T-cell (primary cell): ENCODE results near the gene OARD1. TPM values are rescaled to one million over a fixed set of nuclear protein-coding genes. Genes with fewer than 3 reads are reported as not detected.
"Not testable (repeated sequence)": the region's sequence is repeated elsewhere in the genome, so short reads cannot be mapped to it uniquely, and the experiment has no call there.

Source experiments
- ATAC-seq, 4 experiments: fragments of 200-7000 bp in 3 of 4; fragments of 150-1000 bp in 1 of 4; cut with Tn5 transposase; replicated peaks in 1 of 4; 1 replicate in 3 of 4; 2 replicates in 1 of 4; pipeline ENCODE4 v1.10.0; 2021; ENCODE audit warnings: moderate library complexity in 3 of 4, mild to moderate bottlenecking in 2 of 4, moderate number of reproducible peaks in 1 of 4
- CTCF ChIA-PET, 2 donors: fragments of 300-600 bp; sonication (Branson Sonifier 250); formaldehyde crosslinking; loops; one replicate each; lab custom pipeline; 2022; ENCODE audit warnings: antibody characterized with exemption in 2 of 2; lab: Charles Lee
- POLR2A ChIA-PET, 2 donors: fragments of 300-600 bp; sonication (Branson Sonifier 250); formaldehyde crosslinking; loops; one replicate each; lab custom pipeline; 2022; ENCODE audit warnings: antibody characterized with exemption in 2 of 2; lab: Charles Lee
- DNase-seq, 35 experiments: peaks; one replicate each; pipeline versions ENCODE4 v3.0.0 to v3.0.0-alpha.2; 2013 to 2023
- H3K27ac ChIP-seq: one replicate; pipeline ENCODE4 v1.5.1; 2013; ENCODE audit warnings: low read length
- H3K27me3 ChIP-seq, 2 experiments: replicated peaks in 1 of 2; 1 replicate in 1 of 2; 2 replicates in 1 of 2; pipeline versions ENCODE4 v1.6.1 to v1.7.0; 2013; ENCODE audit warnings: low read length in 1 of 2, mixed read lengths in 1 of 2; ENCODE audit not compliant: control insufficient read depth in 2 of 2, insufficient read depth in 2 of 2; ENCODE audit errors: extremely low read depth in 1 of 2
- H3K36me3 ChIP-seq, 2 donors: 1 replicate in 1 of 2; 2 replicates in 1 of 2; pipeline versions ENCODE4 v1.6.1 to v1.7.0; 2013; ENCODE audit warnings: low read length in 1 of 2; ENCODE audit not compliant: control insufficient read depth in 2 of 2, insufficient read depth in 1 of 2; ENCODE audit errors: extremely low read depth in 1 of 2
- H3K4me1 ChIP-seq, 2 experiments: 1 replicate in 1 of 2; 2 replicates in 1 of 2; pipeline versions ENCODE4 v1.6.1 to v1.7.0; 2013; ENCODE audit warnings: low read length in 2 of 2, mixed read lengths in 1 of 2; ENCODE audit not compliant: insufficient read depth in 2 of 2, control insufficient read depth in 1 of 2; ENCODE audit errors: extremely low read depth in 1 of 2
- H3K4me3 ChIP-seq, 2 donors: 1 replicate in 1 of 2; 2 replicates in 1 of 2; pipeline versions ENCODE4 v1.5.1 to v1.7.0; 2013; ENCODE audit warnings: mild to moderate bottlenecking in 2 of 2, low read length in 1 of 2, moderate library complexity in 1 of 2; ENCODE audit not compliant: control insufficient read depth in 1 of 2; ENCODE audit errors: extremely low read depth in 1 of 2
- H3K9me3 ChIP-seq: 2 replicates; pipeline ENCODE4 v1.7.0; 2013
- H3K27ac Mint-ChIP-seq, 2 donors: one replicate each; pipeline ENCODE4 v1.8.0; 2020 to 2021; ENCODE audit warnings: mild to moderate bottlenecking in 2 of 2, mixed read lengths in 2 of 2
- H3K27me3 Mint-ChIP-seq, 2 donors: one replicate each; pipeline ENCODE4 v1.8.0; 2021 to 2022; ENCODE audit warnings: mixed read lengths in 2 of 2
- H3K36me3 Mint-ChIP-seq: one replicate; pipeline ENCODE4 v1.8.0; 2021; ENCODE audit warnings: mixed read lengths
- H3K4me1 Mint-ChIP-seq, 3 donors: one replicate each; pipeline ENCODE4 v1.8.0; 2020 to 2022; ENCODE audit warnings: mixed read lengths in 3 of 3, mild to moderate bottlenecking in 1 of 3
- H3K4me3 Mint-ChIP-seq, 3 donors: one replicate each; pipeline ENCODE4 v1.8.0; 2020 to 2022; ENCODE audit warnings: mild to moderate bottlenecking in 3 of 3, mixed read lengths in 3 of 3, moderate library complexity in 3 of 3
- H3K9me3 Mint-ChIP-seq, 3 donors: one replicate each; pipeline ENCODE4 v1.8.0; 2020 to 2022; ENCODE audit warnings: mixed read lengths in 3 of 3
- WGBS: methylation state at CpG from one replicate; pipeline ENCODE4 v1.1.5; 2013; ENCODE audit warnings: missing lambda C conversion rate; ENCODE audit not compliant: insufficient coverage; 5-methylcytosine and 5-hydroxymethylcytosine counted together
- total RNA-seq, 35 experiments: library from RNA in 6 of 35; stranded (reverse) in 6 of 35; fragments of 120-200 nt in 1 of 35; gene quantifications; one replicate each; pipeline versions ENCODE4 v1.2.1 to v1.2.4 and lab custom pipeline; 2013 to 2026

The OARD1 gene
- total RNA-seq, 5 donors from 2014 or later (not counting 1 experiment from before 2014, with no cell fraction given): 33.1 to 43.2 (median 39.4) TPM

DNA sequence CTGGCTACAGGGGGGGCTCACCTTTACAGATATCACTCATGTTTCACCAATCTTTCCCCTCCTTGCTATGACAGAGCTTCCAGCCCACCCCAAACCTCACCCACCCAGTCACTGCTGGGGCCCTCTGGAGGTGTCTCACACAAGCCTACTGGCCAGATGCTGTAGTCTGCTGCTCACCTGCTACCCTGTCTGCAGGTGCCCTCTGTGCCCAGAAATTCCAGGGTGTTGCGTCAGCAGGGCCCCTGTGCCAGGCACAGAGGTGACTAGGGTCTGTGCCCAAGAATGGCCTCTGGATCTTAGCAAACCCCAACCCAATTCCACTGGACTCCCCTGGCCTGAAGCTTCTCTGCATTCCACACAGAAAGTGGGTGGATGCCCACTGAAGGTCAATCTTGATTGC lies 54.5 kb downstream of the OARD1 start:
- 67% methylated on average over 1 of the region's 1 CpG for WGBS
- CTCF ChIA-PET: no interaction called here
- Histone ChIP-seq H3K27ac (no peak overlapping the region), H3K4me3 (no peak overlapping the region), H3K9me3 (no peaks in the 10 kb centered on the region), H3K4me1 (no peaks in the 10 kb centered on the region), H3K27me3 (peaks cover 0 to 4% of the 10 kb centered on the region in 2 experiments), H3K36me3 (peaks cover 0 to 7% of the 10 kb centered on the region in 2 donors)
- no peaks in the 10 kb centered on the region for H3K4me1 Mint-ChIP-seq
- H3K4me3 Mint-ChIP-seq: no peak overlapping the region
- POLR2A ChIA-PET: no interaction called here
- no peaks in the 10 kb centered on the region for H3K9me3 Mint-ChIP-seq
- ATAC-seq: no peak
- H3K36me3 Mint-ChIP-seq: peaks cover 13% of the 10 kb centered on the region
- DNase-seq: no peak
- H3K27ac Mint-ChIP-seq: no peak overlapping the region
- H3K27me3 Mint-ChIP-seq: peaks cover 0 to 7% of the 10 kb centered on the region in 2 donors

DNA sequence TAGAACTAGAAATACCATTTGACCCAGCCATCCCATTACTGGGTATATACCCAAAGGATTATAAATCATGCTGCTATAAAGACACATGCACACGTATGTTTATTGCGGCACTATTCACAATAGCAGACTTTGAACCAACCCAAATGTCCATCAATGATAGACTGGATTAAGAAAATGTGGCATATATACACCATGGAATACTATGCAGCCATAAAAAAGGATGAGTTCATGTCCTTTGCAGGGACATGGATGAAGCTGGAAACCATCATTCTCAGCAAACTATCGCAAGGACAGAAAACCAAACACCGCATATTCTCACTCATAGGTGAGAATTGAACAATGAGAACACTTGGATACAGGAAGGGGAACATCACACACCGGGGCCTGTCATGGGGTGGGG lies 56.3 kb downstream of the OARD1 start:
- ATAC-seq, CTCF ChIA-PET, H3K27ac Mint-ChIP-seq, H3K9me3 Mint-ChIP-seq, H3K27ac ChIP-seq, H3K27me3 Mint-ChIP-seq, H3K4me1 ChIP-seq, H3K4me3 Mint-ChIP-seq, H3K4me1 Mint-ChIP-seq, H3K36me3 ChIP-seq, H3K9me3 ChIP-seq, POLR2A ChIA-PET, H3K4me3 ChIP-seq, H3K27me3 ChIP-seq, DNase-seq: not testable (repeated sequence)
- WGBS: 100% methylated on average over 1 of the region's 5 CpGs
- peaks cover 13% of the 10 kb centered on the region for H3K36me3 Mint-ChIP-seq

DNA sequence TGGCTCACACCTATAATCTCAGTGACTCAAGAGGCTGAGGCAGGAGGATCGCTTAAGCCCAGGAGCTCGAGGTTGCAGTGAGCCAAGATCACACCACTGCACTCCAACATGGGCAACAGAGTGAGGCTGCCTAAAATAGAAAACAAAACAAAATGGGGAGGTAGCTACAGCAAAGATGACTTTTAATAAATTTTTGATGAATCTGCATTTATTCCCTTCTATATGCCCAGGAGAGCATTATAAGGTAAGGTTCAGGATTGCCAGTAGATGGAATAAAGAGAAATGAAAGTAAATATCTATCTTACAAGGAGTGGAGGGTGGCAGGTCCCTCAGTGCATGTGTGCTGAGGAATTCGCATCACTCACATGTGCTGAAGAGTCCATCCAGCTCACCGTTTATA lies 57.4 kb downstream of the OARD1 start:
- ChIA-PET CTCF (no interaction called here), POLR2A (no interaction called here)
- Histone ChIP-seq H3K9me3 (no peaks in the 10 kb centered on the region), H3K4me3 (no peak overlapping the region), H3K27me3 (peaks cover 0 to 4% of the 10 kb centered on the region in 2 experiments), H3K36me3 (peaks cover 0 to 7% of the 10 kb centered on the region in 2 donors), H3K27ac (no peak overlapping the region), H3K4me1 (no peaks in the 10 kb centered on the region)
- DNase-seq: no peak
- no peak for ATAC-seq
- Mint-ChIP-seq H3K4me3 (no peak overlapping the region), H3K36me3 (peaks cover 10% of the 10 kb centered on the region), H3K27me3 (peaks cover 0 to 12% of the 10 kb centered on the region in 2 donors), H3K9me3 (no peaks in the 10 kb centered on the region), H3K27ac (no peak overlapping the region), H3K4me1 (no peaks in the 10 kb centered on the region)
- 100% methylated on average over 2 of the region's 4 CpGs for WGBS

Other genes starting within 250 kb of the OARD1 start
- 1 to 10 TPM; 4.3 to 7.3 (median 5.5) TPM for gene UNC5CL, start 33.1 kb downstream of the OARD1 start, total RNA-seq
- gene TSPO2, start 29.9 kb downstream of the OARD1 start, total RNA-seq: not detected
- gene APOBEC2, start 19.2 kb downstream of the OARD1 start, total RNA-seq: not detected
- 10 to 100 TPM; 36.2 to 47.0 (median 42.2) TPM for gene NFYA, start 618 bp upstream of the OARD1 start, total RNA-seq
- 1 to 10 TPM in 1 of 5 donors, not detected in 4; 1.5 TPM for gene TREML1, start 82.0 kb upstream of the OARD1 start, total RNA-seq
- under 1 TPM in 2 of 5 donors, not detected in 3; 0.23 to 0.25 TPM for gene TREM2, start 90.8 kb upstream of the OARD1 start, total RNA-seq
- gene TREML2, start 128.8 kb upstream of the OARD1 start, total RNA-seq: 1 to 10 TPM; 1.2 to 5.8 (median 3.7) TPM
- not detected for gene TREML4, start 156.0 kb upstream of the OARD1 start, total RNA-seq
- gene TREM1, start 214.3 kb upstream of the OARD1 start, total RNA-seq: under 1 TPM in 1 of 5 donors, not detected in 4; 0.23 TPM